CD4-positive, alpha-beta T cell treated with Interleukin-6 for 4 hours (primary cell): ENCODE measurements around the gene LRSAM1.

ENCODE experiments used
- DNase-seq: peaks from one replicate; pipeline ENCODE4 v3.0.0-alpha.2; 2020; ENCODE audit warnings: mixed read lengths

The LRSAM1 gene

GRCh38 chr9:127450830-127451607 lies at the start of gene LRSAM1, which contains the start of gene RPL12:
Gene LRSAM1, plus strand, starts transcription at chr9:127451510. Its CDS starts 3,018 bp downstream, at chr9:127454528.
Gene RPL12, minus strand, starts transcription at chr9:127451406. Its CDS starts 89 bp downstream, at chr9:127451317.
- peak; percentile 98 for DNase-seq

GRCh38 chr9:127402401-127403090 lies 48.8 kb upstream of the LRSAM1 start:
- no peak for DNase-seq

GRCh38 chr9:127403507-127404192 lies 47.7 kb upstream of the LRSAM1 start:
- DNase-seq, result no peak

- DNase-seq, result no peak
These were observed 46.7 kb upstream of the LRSAM1 start for GRCh38 chr9:127404631-127405030.

GRCh38 chr9:127405344-127406125 lies 45.8 kb upstream of the LRSAM1 start:
- no peak for DNase-seq

GRCh38 chr9:127406799-127407491 lies 44.4 kb upstream of the LRSAM1 start:
- no peak for DNase-seq

GRCh38 chr9:127407492-127407843 lies 43.8 kb upstream of the LRSAM1 start:
- no peak for DNase-seq

- DNase-seq, result no peak
These were observed 40.2 kb upstream of the LRSAM1 start for GRCh38 chr9:127411122-127411521.

GRCh38 chr9:127415141-127415540 lies 36.2 kb upstream of the LRSAM1 start:
- DNase-seq, result no peak

- no peak for DNase-seq
These were observed 35.7 kb upstream of the LRSAM1 start for GRCh38 chr9:127415657-127416056.

- DNase-seq, result no peak
These were observed 33.9 kb upstream of the LRSAM1 start for GRCh38 chr9:127417131-127418036.

- peak; percentile 56 for DNase-seq
These were observed 33.3 kb upstream of the LRSAM1 start for GRCh38 chr9:127418037-127418471.

- DNase-seq, result no peak
These were observed 32.0 kb upstream of the LRSAM1 start for GRCh38 chr9:127419348-127419747.

GRCh38 chr9:127421057-127421456 lies 30.3 kb upstream of the LRSAM1 start:
- no peak for DNase-seq

- no peak for DNase-seq
These were observed 29.1 kb upstream of the LRSAM1 start for GRCh38 chr9:127422133-127422782.

- no peak for DNase-seq
These were observed 28.5 kb upstream of the LRSAM1 start for GRCh38 chr9:127422787-127423186.

GRCh38 chr9:127423476-127423933 lies 27.8 kb upstream of the LRSAM1 start:
- DNase-seq, result no peak

- DNase-seq, result peak; percentile 91
These were observed 27.2 kb upstream of the LRSAM1 start, which contains the start of gene ZNF79 for GRCh38 chr9:127423934-127424675. Gene ZNF79, plus strand, starts transcription at chr9:127424382. Its CDS starts 406 bp downstream, at chr9:127424788.

- peak; percentile 45 for DNase-seq
These were observed 26.7 kb upstream of the LRSAM1 start for GRCh38 chr9:127424676-127424999.

GRCh38 chr9:127426756-127427155 lies 24.6 kb upstream of the LRSAM1 start:
- no peak for DNase-seq
